Smooth muscle cell (in vitro differentiated cells): ENCODE results near the gene ANKS1B. TPM values are rescaled to one million over a fixed set of nuclear protein-coding genes. Genes with fewer than 3 reads are reported as not detected.

Experiments used
- DNase-seq: peaks from one replicate; lab custom pipeline; 2025; ENCODE audit not compliant: unreplicated experiment; lab: John Stamatoyannopoulos, UW
- H2AFZ ChIP-seq: fragments of 200-600 bp; sonication (generic); 2 replicates; pipeline ENCODE4 v1.6.0; 2016; ENCODE audit warnings: antibody characterized with exemption, low read depth, mild to moderate bottlenecking
- H3F3A ChIP-seq: fragments of 200-600 bp; sonication (generic); 2 replicates; pipeline ENCODE4 v1.6.0; 2017; ENCODE audit warnings: antibody characterized with exemption, low read depth
- H3K27ac ChIP-seq: fragments of 200-600 bp; sonication (generic); 2 replicates; pipeline ENCODE4 v1.5.1; 2016; ENCODE audit warnings: low read depth, mild to moderate bottlenecking
- H3K27me3 ChIP-seq: fragments of 200-600 bp; sonication (generic); 2 replicates; pipeline ENCODE4 v1.6.1; 2016; ENCODE audit warnings: low read depth, mild to moderate bottlenecking
- H3K36me3 ChIP-seq: fragments of 200-600 bp; sonication (generic); 2 replicates; pipeline ENCODE4 v1.5.1; 2016; ENCODE audit warnings: low read depth
- H3K4me1 ChIP-seq: fragments of 200-600 bp; sonication (generic); 2 replicates; pipeline ENCODE4 v1.5.1; 2016; ENCODE audit warnings: low read depth
- H3K4me2 ChIP-seq: fragments of 200-600 bp; sonication (generic); 2 replicates; pipeline ENCODE4 v1.6.0; 2016; ENCODE audit warnings: mild to moderate bottlenecking
- H3K4me3 ChIP-seq: fragments of 200-600 bp; sonication (generic); 2 replicates; pipeline ENCODE4 v1.5.1; 2016; ENCODE audit warnings: mild to moderate bottlenecking
- H3K79me2 ChIP-seq: fragments of 200-600 bp; sonication (generic); 2 replicates; pipeline ENCODE4 v1.6.0; 2016; ENCODE audit warnings: low read depth, mild to moderate bottlenecking
- H3K9ac ChIP-seq: fragments of 200-600 bp; sonication (generic); 2 replicates; pipeline ENCODE4 v1.6.0; 2016; ENCODE audit warnings: low read depth
- H3K9me3 ChIP-seq: fragments of 200-600 bp; sonication (generic); replicated peaks from 2 replicates; pipeline ENCODE4 v1.5.1; 2016; ENCODE audit warnings: low read depth
- H4K20me1 ChIP-seq: fragments of 200-600 bp; sonication (generic); 2 replicates; pipeline ENCODE4 v1.6.0; 2016; ENCODE audit warnings: low read depth
- WGBS: methylation state at CpG from one replicate; pipeline ENCODE4 v1.1.7; 2016; ENCODE audit warnings: low lambda C conversion rate; 5-methylcytosine and 5-hydroxymethylcytosine counted together
- polyA plus RNA-seq: library from polyadenylated mRNA; unstranded; fragments of >200 nt; fragmentation: Nextera tagmentation; extraction: Ambion mirVana; gene quantifications from 2 replicates; pipeline ENCODE4 v1.2.1, GENCODE V29; 2016
- total RNA-seq: library from RNA; depleted of rRNA; stranded (reverse); fragments of >200 nt; gene quantifications from 2 replicates; pipeline ENCODE4 v1.2.3, GENCODE V29; 2014
- TF ChIP-seq, protein P1 (sequence below): fragments of 200-600 bp; sonication (generic); IDR thresholded peaks from 2 replicates; pipeline ENCODE4 v1.5.1; 2017; ENCODE audit warnings: borderline replicate concordance, mild to moderate bottlenecking, antibody characterized with exemption; ENCODE audit not compliant: insufficient read depth, poor library complexity, severe bottlenecking

The ANKS1B gene
- total and polyA plus RNA-seq, 2 experiments from 2014 or later, result 0.47 to 7.3 TPM

DNA sequence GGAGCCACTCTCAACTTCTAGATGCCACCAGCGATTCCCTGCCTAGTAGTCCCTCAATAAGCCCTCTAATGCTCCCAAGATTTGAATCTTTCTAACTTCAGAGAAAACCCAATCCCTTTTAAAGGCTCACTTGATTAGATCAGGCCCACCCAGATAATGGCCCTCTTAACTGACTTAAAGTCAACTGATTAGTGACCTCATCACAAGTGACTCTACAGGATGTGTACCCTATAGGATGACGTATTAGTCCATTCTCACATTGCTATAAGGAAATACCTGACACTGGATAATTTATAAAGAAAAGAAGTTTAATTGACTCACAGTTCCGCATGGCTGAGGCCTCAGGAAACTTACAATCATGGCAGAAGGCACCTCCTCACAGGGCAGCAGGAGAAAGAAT is 49.1 kb downstream of the ANKS1B start:
- no peaks in the 10 kb centered on the region for H3K79me2 ChIP-seq
- H3K9ac ChIP-seq, result no peak overlapping the region
- H3K36me3 ChIP-seq, result no peaks in the 10 kb centered on the region
- H3K4me2 ChIP-seq, result no peak overlapping the region
- H3F3A ChIP-seq, result no peaks in the 10 kb centered on the region
- H3K9me3 ChIP-seq, result no peaks in the 10 kb centered on the region
- no peak overlapping the region for H3K4me3 ChIP-seq
- no peaks in the 10 kb centered on the region for H3K4me1 ChIP-seq
- no peaks in the 10 kb centered on the region for H4K20me1 ChIP-seq
- H2AFZ ChIP-seq, result no peak overlapping the region
- no peak overlapping the region for H3K27ac ChIP-seq
- DNase-seq, result no peak
- TF ChIP-seq, protein P1, sequence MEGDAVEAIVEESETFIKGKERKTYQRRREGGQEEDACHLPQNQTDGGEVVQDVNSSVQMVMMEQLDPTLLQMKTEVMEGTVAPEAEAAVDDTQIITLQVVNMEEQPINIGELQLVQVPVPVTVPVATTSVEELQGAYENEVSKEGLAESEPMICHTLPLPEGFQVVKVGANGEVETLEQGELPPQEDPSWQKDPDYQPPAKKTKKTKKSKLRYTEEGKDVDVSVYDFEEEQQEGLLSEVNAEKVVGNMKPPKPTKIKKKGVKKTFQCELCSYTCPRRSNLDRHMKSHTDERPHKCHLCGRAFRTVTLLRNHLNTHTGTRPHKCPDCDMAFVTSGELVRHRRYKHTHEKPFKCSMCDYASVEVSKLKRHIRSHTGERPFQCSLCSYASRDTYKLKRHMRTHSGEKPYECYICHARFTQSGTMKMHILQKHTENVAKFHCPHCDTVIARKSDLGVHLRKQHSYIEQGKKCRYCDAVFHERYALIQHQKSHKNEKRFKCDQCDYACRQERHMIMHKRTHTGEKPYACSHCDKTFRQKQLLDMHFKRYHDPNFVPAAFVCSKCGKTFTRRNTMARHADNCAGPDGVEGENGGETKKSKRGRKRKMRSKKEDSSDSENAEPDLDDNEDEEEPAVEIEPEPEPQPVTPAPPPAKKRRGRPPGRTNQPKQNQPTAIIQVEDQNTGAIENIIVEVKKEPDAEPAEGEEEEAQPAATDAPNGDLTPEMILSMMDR, result no peak
- no peaks in the 10 kb centered on the region for H3K27me3 ChIP-seq
- WGBS, result 69% methylated on average over 3 of the region's 3 CpGs

DNA sequence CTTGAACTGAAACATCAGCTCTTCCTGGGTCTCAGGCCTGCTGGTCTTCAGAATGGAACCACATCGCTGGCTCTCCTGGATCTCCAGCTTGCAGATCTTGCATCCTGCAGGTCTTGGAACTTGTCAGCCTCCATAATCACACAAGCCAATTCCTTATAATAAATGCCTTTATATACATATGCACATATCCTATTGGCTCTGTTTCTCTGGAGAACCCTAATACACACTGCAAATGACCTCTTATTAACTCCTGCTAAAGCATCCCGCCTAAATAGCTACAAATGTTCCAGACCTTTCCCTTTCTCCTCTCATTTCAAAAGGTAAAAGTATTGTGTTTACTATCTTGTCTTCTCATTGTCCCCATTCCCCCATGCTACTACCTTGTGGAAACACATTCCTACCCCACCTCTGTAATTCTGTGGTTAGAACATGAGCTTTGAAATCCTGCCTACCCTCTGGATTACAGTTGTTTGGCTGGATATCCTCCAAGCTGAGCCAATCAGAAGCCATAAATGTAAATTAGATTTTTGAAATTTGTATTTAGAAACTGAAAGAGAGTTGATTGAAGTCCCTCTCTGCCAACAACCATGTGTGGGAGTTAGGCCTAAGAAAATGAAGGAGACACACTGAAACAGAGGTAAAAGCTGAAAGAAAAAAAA is 58.1 kb downstream of the ANKS1B start:
- Histone ChIP-seq H3K9me3 (no peaks in the 10 kb centered on the region), H3F3A (no peaks in the 10 kb centered on the region), H3K79me2 (no peaks in the 10 kb centered on the region), H2AFZ (no peak overlapping the region), H4K20me1 (no peaks in the 10 kb centered on the region), H3K9ac (no peak overlapping the region), H3K36me3 (no peaks in the 10 kb centered on the region), H3K4me3 (no peak overlapping the region), H3K4me1 (no peaks in the 10 kb centered on the region), H3K27me3 (no peaks in the 10 kb centered on the region), H3K4me2 (no peak overlapping the region), H3K27ac (no peak overlapping the region)
- TF ChIP-seq, protein P1, result no peak
- WGBS, result 96% methylated on average over 2 of the region's 2 CpGs
- no peak for DNase-seq

DNA sequence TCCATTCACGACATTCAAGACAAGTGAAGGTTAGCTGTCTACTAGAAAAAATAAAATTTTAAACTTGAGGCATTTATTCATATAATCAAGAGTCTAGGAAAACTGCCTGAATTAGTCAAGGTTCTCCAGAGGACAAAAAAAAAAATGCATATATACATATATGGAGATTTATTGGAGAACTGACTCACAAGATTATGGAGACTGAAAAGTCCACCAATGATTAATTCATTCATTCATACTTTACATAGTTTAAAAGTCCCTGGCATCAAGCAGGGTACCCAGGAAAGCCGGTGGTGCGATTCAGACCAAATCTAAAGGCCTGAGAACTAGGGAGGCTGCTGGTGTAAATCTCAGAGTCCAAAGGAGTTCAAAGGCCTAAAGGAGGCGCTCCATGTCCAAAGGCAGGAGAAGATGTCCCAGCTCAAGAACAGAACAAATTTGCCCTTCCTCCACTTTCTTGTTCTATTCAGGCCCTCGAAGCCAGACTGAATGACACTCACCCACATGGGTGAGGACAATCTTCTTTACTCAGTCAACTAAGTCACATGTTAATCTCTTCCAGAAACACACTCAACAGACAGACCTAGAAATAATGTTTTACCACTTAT is 64.3 kb downstream of the ANKS1B start:
- Histone ChIP-seq H3K9me3 (no peaks in the 10 kb centered on the region), H3K4me1 (no peaks in the 10 kb centered on the region), H3K36me3 (no peaks in the 10 kb centered on the region), H3K9ac (no peak overlapping the region), H4K20me1 (no peaks in the 10 kb centered on the region), H3K4me2 (no peak overlapping the region), H3K27ac (no peak overlapping the region), H3K27me3 (no peaks in the 10 kb centered on the region), H3K4me3 (no peak overlapping the region), H3F3A (no peaks in the 10 kb centered on the region), H2AFZ (no peak overlapping the region), H3K79me2 (no peaks in the 10 kb centered on the region)
- TF ChIP-seq, protein P1, result no peak
- DNase-seq, result no peak
- 86% methylated on average over 5 of the region's 5 CpGs for WGBS
